NCI-H524 (cell line): ENCODE data around the gene TSPAN5.

Experiments
- DNase-seq, 2 experiments: peaks; one replicate each; lab custom pipeline; 2025; lab: John Stamatoyannopoulos, UW

The TSPAN5 gene

DNA sequence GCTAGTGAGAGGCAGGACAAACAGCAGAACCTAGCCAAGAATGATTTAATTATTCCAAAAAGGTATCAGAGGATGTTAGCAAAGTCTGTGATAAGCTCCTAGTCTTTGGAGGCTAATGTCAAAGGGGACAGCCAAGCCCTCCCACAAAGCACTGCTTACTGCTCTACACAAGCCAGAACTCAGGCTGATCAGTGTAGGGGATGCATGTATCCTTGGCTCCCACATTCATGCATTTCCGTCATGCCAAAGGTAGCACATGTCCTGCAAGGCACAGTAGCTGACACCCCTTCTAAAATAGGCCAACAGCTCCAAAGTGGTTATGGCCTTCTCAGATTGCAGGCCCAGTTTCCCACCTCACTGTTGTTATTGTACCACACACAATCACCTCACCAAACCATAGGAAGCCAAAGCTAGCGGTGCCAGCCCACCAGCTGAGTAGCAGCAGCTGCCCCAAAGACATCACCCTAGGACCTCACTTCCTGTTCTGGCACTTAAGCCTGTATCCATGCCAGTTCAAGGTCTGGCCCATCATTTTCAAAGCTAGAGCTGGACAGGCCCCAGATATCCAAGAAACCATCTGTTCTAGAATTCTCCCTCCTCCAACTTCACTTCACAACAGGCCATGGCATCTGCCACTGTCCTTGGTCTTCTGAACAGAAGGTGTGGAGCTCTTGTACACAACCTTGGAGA, 40.9 kb downstream of the TSPAN5 start:
- peak; percentile 29 to 52 for DNase-seq

DNA sequence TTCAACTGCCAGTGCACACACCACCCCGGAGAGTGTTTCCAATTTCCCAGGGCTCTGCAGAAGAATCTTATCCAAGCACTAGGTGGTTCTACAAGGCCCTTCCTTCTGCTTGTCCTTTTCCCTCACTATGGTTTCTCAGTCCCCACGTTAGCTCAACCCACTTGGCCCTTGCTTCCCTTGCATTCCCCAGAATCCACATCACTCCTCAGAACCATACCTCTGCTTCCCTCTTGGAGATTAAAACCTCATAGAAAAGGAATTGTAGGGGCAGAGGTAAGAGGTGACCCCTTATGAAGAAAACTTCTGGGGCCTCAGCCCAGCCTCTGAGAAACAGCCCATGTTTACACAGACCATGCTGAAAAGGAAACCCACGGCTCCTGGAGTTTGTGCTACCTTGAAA, 42.4 kb downstream of the TSPAN5 start:
- DNase-seq: no peak

DNA sequence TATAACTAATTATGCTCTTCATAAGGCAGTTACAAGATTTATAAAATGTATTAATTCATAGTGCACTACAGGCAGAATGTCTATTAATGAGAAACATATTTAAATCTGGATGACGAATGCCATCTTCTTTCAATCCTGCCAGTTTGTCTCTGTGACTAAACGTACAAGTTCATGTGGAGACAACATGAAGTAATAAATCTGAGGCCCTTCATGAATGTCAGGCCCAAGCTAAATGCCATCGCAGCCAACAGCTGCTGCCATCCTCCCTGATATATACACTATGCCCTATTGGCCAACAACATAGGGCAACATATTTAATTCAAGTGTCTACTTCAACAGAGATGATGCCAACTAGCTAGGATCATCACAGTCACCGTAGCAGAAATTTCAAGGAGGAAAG, 43.7 kb downstream of the TSPAN5 start:
- DNase-seq: no peak

DNA sequence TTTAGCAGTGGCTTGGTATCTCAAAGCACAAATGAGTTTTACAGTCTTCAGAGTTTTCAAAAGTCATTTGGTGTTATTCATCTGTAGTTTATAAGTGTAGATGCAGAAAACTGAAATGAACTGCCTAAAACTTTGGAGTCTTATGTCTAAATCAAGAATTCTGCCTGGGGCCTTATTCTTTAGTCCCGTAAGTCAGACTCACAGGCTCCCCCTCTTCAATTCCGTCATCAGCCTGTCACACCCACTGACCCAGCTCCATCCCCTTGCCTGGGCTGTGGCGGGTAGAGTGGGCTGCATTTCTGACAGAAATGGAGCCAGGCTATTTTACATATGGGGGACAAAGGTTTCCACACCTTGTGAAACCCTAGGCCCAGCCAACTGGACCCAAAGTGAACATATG, 44.3 kb downstream of the TSPAN5 start:
- no peak for DNase-seq

DNA sequence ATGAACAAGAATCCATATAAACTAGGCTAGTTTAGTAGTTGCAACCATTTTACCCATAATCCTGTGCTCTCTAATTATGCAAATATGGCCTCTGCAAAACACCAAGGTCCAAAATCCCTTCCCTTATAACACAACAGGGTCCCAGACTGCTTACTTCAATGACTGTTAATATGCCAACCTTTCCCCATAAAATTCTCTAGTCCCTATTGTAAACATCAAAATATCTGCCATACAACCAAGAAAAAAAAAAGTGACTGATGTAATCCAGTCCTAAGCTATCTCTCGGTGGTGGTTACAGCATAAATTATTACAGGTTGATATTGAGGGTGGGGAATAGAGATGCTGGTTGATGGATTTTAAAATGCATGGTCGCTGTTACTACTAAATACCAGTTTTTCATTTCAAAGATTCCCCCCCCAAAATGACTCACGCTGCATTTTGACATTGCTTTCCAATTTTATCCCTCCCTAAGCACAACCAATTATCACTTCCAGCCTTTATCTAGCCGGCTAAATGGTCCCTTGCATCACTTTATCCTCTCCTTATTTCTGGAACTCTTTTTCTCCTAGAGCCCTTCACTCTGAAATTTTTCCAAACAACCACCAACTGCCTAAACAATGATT, 44.8 kb downstream of the TSPAN5 start:
- no peak for DNase-seq

DNA sequence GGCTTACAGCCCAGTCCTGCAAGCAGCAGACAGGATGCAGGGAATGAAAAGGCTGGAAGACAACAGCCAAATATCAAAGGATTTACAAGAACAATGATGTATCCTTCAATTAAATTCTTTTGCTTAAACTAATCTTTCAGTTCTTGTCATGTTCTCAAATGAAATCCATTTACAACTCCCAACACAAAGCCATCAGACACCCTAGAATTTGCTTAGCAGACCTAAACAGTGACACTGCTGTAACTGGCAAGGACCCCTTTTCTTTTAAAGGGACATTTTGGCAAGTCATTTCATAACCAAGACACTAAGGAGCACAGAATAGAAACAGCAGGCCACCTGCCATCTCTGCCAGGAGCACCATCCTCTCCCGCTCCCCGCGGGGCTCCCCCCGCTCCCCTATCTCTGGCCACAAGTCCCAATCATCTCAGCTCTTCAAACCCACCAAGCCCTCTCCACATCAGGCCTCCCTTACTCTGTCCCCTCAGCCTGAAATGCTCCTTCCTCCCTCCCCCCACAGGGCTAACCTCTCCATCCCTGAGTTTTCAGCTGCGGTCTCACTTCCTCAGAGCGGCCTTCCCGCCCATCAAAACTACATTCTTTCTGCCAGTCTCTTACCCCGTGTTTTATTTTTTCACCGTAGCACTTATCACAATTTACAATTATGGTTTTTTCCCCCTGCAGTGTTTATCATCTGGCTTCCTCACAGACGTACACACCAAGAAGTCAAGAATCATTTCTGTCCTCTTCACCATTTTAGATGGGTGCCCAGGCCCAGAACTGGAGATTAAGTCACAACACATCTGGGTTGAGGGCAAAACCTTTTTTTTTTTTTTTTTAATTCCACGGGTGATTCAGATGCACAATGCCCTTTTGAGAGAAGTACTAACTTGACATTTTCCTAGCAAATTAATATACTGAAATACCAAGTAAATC, 45.8 kb downstream of the TSPAN5 start:
- no peak for DNase-seq

DNA sequence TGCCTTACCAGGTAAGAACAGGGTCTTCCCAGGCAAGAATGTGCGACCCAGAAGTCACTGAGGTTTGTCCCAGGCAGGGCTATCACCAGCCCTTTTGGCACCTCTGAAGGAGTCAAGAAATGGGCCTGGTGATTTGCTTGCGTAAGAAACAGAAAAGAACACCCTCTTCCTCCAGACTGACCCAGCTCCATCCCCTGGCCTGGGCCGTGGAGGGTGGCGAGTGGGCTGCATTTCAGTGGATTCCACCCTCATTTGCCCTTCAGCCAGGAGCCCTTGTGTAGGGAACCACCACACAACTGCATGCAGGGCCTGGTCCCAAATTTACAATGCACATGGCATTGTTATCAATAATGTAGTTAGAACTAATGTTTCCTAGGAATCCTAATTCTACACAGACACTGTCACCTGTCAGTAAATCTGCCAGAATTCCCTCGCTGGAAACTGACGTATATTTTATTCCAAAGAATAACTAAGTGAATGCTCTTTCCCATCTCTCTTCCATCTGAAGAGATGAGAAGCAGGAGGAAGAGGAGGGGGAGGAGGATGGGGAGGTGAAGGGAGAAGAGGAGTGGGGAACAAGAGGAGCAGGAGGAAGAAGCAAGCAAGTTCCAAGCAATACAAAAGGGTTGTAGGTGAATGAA, 46.6 kb downstream of the TSPAN5 start:
- no peak for DNase-seq

DNA sequence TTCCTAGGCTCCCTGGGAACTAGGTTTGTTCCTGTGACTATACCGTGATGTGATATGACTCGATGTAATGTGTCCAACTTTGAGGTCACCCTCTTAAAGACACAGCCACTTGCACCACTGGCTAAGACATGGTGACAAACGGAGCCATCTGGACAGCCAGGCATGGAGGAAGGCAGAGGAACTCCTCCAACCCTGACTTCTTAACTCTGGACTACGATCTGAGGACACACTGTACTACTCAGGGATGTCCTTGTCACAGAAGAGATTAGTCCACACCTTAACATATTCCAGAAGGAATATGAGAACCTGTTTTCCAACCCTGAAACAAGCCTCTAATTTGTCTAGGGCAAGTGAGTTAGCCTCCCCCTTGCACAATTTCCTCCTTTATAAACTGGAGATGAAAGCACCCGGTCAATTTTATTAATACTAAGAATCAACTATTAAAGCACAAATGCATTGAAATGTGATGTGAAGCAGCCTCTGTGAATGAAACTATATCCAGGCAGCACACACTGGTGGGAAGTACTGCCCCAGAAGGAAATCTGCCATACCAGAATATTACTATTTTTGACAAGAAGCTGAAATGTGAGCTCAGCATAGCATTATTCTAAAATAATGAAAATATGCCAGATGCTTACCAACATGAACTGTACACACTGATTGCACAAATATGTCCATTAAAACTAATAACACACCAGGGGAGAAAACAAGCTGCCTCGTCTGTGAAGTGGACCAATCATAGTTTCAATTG, 47.3 kb downstream of the TSPAN5 start:
- no peak for DNase-seq

DNA sequence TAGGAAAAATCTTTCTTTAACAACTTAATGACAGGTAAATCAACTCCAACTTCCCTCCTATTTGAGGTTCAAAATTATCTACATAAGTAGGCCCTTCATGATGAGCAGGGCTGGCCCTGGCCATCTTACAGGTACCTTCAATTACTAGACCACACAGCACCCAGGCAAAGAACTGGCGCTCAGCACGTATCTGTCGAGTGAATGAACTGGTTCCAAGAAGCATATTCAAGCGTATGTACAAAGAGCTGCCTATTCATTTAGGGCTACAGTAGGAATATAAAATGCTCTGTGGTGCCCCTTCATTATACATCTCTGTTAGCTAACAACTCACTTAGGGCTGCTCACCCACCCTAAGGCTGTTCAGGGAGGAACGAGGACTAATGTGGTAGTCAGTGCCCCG, 48.0 kb downstream of the TSPAN5 start:
- no peak for DNase-seq

DNA sequence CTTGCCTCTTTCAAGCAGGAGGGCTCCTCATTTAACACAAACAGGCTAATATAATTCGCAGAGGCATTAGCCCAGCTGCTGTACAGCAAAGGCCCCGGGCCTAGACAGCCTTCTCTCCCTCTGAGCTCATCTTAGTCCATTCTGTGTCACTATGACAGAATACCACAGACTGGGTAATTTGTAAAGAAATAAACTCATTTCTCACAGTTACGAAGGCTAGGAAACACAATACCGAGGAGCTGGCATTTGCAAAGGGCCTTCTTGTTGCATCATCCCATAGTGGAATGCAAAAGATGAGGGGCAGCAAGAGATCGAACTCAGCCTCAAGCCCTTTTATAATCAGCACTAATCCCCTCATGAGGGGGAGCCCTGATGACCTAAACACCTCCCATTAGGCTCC, 48.5 kb downstream of the TSPAN5 start:
- no peak for DNase-seq

DNA sequence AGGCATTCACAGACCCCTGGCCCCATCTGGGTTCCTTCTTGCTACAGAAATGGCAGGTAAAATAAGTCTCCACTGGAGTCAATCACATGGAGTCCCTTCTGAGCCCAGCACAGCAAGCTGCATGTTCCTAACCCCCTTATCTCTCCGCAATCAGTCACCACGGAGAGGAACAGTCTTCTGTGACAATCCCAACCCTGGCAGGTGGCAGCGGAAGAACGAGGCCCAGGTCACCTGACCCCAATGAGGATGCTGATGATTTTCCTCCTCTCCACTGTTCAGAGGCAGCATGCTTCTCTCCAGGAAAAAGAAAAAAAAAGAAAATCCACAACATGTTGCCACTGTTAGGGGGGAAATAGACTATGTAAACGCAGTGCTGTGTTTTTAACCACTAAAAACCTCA, 50.1 kb downstream of the TSPAN5 start:
- no peak for DNase-seq

DNA sequence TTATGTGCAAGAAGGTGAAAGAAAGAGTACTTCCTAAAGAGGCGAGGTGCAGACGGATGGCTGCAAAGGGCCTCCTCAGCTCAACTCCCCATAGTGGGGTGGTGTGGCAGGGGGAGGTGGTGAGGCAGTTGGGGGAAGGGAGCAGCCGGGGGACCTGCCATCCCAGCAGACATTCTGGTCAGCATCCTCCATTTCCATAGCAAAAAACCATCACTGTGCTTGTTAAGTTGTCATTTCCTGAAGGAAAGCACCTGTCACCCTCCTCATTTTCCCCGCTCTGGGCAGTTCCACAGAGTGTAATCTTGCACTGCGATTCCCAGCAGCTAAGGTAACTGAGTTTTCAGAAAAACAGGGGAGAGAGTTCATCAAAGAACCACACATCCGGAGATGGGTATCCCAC, 51.5 kb downstream of the TSPAN5 start:
- DNase-seq: no peak

DNA sequence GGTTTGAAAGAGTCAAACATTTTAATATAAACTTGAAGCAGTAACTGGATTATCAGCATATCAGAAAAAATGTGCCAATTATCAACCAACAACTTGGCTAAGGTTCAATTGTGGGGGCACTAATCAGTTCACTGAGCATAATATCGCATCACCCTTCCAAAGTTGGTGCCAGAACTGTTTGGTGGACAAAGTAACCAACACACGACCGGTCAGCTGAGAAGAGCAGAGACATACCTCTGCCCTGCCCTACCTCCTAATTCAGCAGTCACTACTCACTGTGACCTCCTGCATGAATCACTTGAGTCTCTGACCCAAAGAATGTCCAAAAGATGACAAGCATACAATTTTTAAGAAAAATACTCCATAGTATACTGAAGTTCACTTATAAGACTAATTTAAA, 53.2 kb downstream of the TSPAN5 start:
- DNase-seq: no peak

DNA sequence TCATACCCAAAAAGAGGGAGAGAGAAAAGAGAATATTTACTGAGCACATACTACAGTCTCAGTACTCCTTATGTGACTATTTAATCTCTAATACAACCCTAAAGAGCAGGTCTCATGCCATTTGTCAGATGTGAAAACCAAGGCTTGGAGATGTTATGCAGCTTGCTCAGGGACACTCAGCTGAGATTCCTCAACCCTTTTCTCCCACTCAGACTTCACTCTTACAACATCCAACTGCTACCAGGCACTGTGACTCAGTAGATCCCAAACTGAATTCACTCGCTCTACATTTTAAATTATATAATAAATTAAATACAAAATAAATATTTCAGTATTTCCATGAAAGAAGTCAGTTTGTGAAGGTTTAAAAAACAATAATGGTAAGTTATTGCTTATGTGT, 53.7 kb downstream of the TSPAN5 start:
- no peak for DNase-seq

DNA sequence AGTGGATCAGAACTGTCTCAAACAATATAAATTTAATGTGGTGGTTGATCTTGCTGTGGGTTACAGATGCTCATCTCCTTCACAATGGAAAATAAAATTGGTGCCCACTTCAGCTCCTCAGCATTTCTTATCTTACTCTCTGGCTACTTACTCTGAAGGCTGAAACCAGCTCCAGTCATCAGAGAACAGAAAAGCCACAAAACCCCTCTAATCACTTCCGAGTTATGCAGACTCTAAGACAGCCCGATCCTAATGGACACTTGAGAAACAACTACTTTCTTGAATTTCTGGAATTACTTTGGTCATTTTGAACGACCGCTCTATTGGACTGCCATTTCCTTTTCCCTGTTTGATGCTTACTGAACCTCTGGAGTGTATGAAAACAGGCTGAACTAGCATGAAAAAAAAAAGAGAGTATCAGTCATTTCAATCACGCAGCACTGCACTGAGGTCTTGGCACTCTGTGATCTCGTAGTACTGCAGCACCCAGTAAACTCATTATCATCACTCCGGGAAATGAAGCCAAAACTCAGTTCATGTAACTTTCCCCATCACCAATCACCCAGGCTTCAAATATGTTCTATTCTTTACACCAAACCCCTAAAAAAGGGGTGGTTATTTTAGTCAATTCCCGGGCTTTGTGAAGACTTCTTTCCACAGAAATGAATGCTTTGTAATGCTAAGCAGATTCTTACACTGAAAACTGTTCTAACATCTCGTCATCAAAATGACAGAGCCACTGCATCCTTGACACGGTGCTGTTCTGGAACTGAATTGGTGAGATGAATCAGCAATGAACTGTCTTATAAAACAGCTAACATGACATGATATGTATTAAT, 54.5 kb downstream of the TSPAN5 start:
- DNase-seq: no peak

DNA sequence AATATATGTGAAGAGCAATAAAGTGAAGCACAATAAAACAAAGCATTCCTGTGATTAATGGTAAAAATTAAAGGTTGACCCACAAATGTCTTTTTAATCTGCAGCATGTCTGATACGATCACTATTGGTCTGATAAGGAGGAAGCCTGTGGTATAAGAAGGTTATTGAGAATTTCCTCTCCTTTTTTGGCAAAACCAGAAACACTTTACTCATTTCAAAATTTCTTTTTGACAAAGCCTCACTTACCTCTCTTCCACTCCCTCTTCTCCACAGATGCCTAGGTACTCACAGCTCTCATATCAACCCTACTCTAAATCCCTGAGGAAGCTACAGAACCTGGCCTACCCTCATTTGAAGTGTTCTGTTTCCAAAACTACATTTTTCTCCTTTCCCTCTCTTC, 56.1 kb downstream of the TSPAN5 start:
- DNase-seq: no peak

DNA sequence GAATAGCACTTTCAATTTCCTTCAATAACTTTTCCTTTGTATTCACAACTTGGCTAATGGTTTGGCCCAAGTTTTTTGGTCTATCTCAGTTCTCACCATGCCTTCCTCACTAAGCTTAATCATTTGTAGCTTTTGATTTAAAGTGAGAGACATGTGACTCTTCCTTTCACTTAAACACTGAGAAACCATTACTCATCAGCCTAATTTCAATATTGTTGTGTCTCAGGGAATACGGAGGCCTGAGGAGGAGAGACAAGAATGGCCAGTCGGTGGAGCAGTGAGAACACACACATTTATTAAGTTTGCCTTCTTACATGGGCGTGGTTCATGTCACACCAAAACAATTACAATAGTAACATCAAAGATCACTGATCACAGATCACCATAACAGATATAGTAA, 56.7 kb downstream of the TSPAN5 start:
- DNase-seq: no peak

DNA sequence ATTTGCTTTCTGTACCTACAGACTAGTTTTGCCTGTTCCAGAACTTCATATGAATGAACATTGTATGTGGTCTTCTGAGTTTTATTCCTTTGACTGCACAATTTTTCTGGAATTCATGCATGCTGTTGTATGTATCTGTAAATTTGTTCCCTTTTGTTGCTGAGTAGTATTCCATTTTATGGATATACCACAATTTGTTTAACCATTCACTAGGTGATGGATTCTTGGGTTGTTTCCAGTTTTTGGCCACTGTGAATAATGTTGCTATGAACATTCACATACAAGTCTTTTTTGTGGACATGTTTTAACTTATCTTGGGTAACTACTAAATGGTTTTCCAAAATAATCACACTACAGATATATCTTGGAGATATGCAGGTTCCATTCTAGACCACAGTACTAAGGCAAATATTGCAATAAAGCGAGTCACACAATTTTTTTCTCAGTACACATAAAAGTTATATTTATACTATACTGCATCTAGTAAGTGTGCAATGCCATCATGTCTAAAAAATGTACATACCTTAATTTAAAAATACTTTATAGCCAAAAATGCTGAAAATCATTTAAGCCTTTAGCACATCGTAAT, 58.7 kb downstream of the TSPAN5 start:
- no peak for DNase-seq

DNA sequence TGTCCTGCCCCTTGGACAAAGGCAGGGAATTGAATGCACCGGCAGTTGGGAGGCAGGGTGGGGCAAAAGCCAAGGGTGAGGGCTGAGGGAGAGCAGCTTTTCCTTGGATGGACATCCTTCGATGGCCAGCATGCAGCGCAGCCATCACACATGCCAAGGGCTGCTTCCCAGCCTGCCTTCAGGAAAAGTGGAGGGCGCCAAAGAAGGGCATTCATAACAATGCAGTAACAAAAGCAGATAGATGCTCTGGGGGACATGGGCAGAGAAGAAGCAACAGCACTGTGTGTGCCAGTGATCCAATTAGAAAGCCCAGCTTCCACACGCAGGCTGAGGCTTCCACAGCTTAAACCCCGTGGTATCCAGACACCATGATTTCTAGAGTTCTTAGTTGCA, 71.5 kb downstream of the TSPAN5 start:
- DNase-seq: no peak

DNA sequence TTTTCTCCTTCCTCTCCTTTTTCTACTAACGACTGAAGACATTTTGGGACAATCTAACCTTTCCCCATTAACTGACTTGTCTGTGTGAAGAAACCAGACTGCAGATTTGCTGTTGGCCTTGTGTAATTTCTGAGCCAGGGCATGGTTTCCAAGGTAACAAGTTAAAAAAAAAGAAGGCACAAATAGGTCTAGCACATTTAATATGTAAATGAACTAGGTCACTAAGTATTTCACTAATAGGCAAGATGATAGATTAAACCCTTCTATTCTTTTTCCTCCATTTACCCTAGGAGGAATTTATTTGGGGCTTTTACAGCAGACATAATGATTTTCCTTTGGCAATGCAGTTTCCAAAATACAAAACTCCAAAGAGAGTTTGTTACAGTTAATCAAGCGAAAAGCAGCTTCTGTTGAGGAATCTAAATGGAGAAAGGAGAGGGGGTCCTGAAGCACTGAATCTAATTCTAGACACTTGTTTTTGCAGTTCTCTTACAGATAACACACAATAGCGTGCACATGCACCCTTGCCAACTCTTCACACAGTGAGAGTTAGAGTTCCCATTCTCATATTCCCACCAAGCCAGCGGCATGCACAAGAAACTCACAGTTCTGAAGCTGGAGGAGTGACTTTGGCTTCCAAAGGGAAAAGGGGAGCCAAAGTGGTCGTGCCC, 72.0 kb downstream of the TSPAN5 start:
- DNase-seq: no peak
